Stimulated activated CD4-positive, alpha-beta T cell treated with anti-CD3 and anti-CD28 coated beads, Interleukin-1b, Interleukin-23, amount 100 ng/mL, for 24 hours (primary cell): ENCODE data around the gene SPDYE16.
"Not testable (repeated sequence)": the region's sequence is repeated elsewhere in the genome, so short reads cannot be mapped to it uniquely, and the experiment has no call there.

Experiments
- DNase-seq, 4 experiments: peaks; one replicate each; pipeline ENCODE4 v3.0.0-alpha.2; 2020; ENCODE audit warnings: low read depth in 4 of 4, low spot score in 1 of 4

SPDYE16 gene

GRCh38 chr7:76505168-76506080 is 37.7 kb downstream of the SPDYE16 start:
- DNase-seq: no peak

- not testable (repeated sequence) for DNase-seq
Measured at GRCh38 chr7:76504351-76505167, 38.5 kb downstream of the SPDYE16 start.

GRCh38 chr7:76503244-76503643 is 39.9 kb downstream of the SPDYE16 start:
- not testable (repeated sequence) for DNase-seq

- not testable (repeated sequence) for DNase-seq
Measured at GRCh38 chr7:76502836-76503235, 40.3 kb downstream of the SPDYE16 start.

- not testable (repeated sequence) for DNase-seq
Measured at GRCh38 chr7:76502224-76502623, 40.9 kb downstream of the SPDYE16 start.

GRCh38 chr7:76499924-76500241 is 43.2 kb downstream of the SPDYE16 start:
- not testable (repeated sequence) for DNase-seq

GRCh38 chr7:76499201-76499923 is 43.7 kb downstream of the SPDYE16 start:
- not testable (repeated sequence) for DNase-seq

- DNase-seq: not testable (repeated sequence)
Measured at GRCh38 chr7:76498583-76499200, 44.4 kb downstream of the SPDYE16 start.

- DNase-seq: not testable (repeated sequence)
Measured at GRCh38 chr7:76497918-76498582, 45.0 kb downstream of the SPDYE16 start.

GRCh38 chr7:76495717-76496116 is 47.4 kb downstream of the SPDYE16 start:
- not testable (repeated sequence) for DNase-seq

GRCh38 chr7:76492139-76492538 is 51.0 kb downstream of the SPDYE16 start:
- DNase-seq: not testable (repeated sequence)

GRCh38 chr7:76487969-76488368 is 55.1 kb downstream of the SPDYE16 start:
- not testable (repeated sequence) for DNase-seq

- not testable (repeated sequence) for DNase-seq
Measured at GRCh38 chr7:76486618-76487017, 56.5 kb downstream of the SPDYE16 start.

- DNase-seq: not testable (repeated sequence)
Measured at GRCh38 chr7:76485822-76486610, 57.1 kb downstream of the SPDYE16 start.

GRCh38 chr7:76484456-76484855 is 58.6 kb downstream of the SPDYE16 start:
- not testable (repeated sequence) for DNase-seq

- not testable (repeated sequence) for DNase-seq
Measured at GRCh38 chr7:76483081-76483480, 60.0 kb downstream of the SPDYE16 start.

GRCh38 chr7:76482660-76483059 is 60.4 kb downstream of the SPDYE16 start:
- DNase-seq: not testable (repeated sequence)
